Measurements from ENCODE around the gene QTRT2. TPM values are rescaled to one million over a fixed set of nuclear protein-coding genes. Genes with fewer than 3 reads are reported as not detected.

Gene QTRT2
- total RNA-seq, 2 donors from 2014 or later, result 20.3 to 25.6 TPM

DNA sequence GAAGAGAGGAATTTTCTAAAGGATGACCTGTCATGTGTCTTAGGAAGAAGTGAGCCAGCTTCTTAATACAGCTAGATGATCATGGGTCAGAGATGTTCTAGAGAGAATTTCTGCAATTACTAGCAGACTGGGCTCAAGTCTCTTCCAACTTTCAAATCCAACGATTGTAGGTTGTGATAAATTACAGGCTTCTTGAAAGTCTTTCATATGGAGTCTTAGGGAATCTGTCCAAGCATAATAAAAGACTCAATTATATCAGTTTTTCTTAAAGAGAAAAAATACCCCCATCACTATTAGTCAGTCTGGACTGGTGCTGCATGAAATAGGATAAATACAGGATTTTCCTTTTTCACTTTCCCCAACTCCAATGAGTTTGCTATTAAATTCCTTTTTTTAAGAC lies 63.2 kb downstream of the QTRT2 start:
- intact Hi-C loops (cut with DNase I), result no loop called here
- Histone ChIP-seq H3K4me1 (no peaks in the 10 kb centered on the region), H3K9me3 (no peaks in the 10 kb centered on the region), H3K27me3 (no peaks in the 10 kb centered on the region), H3K27ac (no peak overlapping the region), H3K4me3 (no peak overlapping the region), H3K36me3 (no peaks in the 10 kb centered on the region), H3K9ac (ENCODE audit: low read depth in 2 of 2, low read length in 2 of 2) (no peak overlapping the region)
- no peak for DNase-seq
- no peak for TF ChIP-seq CTCF (IDR thresholded peaks at IDR 0.05)

- no peak for TF ChIP-seq CTCF (IDR thresholded peaks at IDR 0.05)
- no peak overlapping the region for H3K4me3 ChIP-seq
- intact Hi-C loops (cut with DNase I), result no loop called here
- H3K27ac ChIP-seq, result no peak overlapping the region
- H3K4me1 ChIP-seq, result no peaks in the 10 kb centered on the region
- H3K27me3 ChIP-seq, result no peaks in the 10 kb centered on the region
- no peak for DNase-seq
- no peaks in the 10 kb centered on the region for H3K9me3 ChIP-seq
- no peak overlapping the region for H3K9ac ChIP-seq (ENCODE audit: low read depth in 2 of 2, low read length in 2 of 2)
- no peaks in the 10 kb centered on the region for H3K36me3 ChIP-seq
These were observed 63.7 kb downstream of the QTRT2 start for GRCh38 chr3:114120211-114120610.

GRCh38 chr3:114122027-114122709 lies 65.6 kb downstream of the QTRT2 start:
- intact Hi-C loops (cut with DNase I), result no loop called here
- no peak overlapping the region for H3K9ac ChIP-seq (ENCODE audit: low read depth in 2 of 2, low read length in 2 of 2)
- H3K4me1 ChIP-seq, result no peaks in the 10 kb centered on the region
- no peak overlapping the region for H3K4me3 ChIP-seq
- no peaks in the 10 kb centered on the region for H3K36me3 ChIP-seq
- no peaks in the 10 kb centered on the region for H3K27me3 ChIP-seq
- DNase-seq, result no peak
- no peaks in the 10 kb centered on the region for H3K9me3 ChIP-seq
- H3K27ac ChIP-seq, result no peak overlapping the region
- TF ChIP-seq CTCF (IDR thresholded peaks at IDR 0.05), result no peak

DNA sequence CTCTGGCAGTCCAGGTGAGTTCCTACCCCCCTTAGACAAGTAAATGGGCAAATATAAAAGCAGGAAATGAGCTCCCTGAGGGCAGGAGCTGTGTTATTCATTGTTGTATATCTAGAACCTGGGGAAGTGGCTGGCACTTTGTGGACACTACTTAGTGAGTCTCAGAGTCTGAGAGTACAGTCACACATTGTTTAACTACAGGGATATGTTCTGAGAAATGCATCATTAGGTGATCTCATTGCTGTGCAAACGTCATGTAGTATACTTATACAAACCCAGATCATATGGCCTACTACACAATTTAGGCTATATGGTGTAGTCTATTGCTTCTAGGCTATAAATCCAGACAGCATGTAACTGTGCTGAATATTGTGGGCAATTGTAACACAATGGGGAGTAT lies 69.9 kb downstream of the QTRT2 start:
- intact Hi-C loops (cut with DNase I), result no loop called here
- no peak overlapping the region for H3K27ac ChIP-seq
- H3K9ac ChIP-seq (ENCODE audit: low read depth in 2 of 2, low read length in 2 of 2), result no peak overlapping the region
- H3K4me3 ChIP-seq, result no peak overlapping the region
- no peak for DNase-seq
- TF ChIP-seq CTCF (IDR thresholded peaks at IDR 0.05), result no peak
- no peaks in the 10 kb centered on the region for H3K27me3 ChIP-seq
- H3K36me3 ChIP-seq, result no peaks in the 10 kb centered on the region
- H3K9me3 ChIP-seq, result no peaks in the 10 kb centered on the region
- no peaks in the 10 kb centered on the region for H3K4me1 ChIP-seq

DNA sequence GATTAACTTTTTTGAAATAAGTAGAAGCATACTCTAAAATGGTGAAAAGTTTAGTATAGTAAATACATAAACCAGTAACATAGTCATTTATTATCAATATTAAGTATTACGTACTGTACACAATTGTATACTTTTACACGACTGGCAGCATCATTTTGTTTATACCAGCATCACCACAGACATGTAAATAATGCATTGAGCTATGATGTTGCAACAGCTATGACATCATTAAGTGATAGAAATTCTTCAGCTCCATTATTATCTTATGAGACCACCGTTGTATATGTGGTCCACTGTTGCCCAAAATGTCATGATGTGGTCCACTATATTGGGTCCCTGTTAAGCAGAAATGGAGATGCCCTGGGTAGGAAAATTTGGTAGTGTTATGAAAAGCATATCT lies 71.0 kb downstream of the QTRT2 start:
- no peak overlapping the region for H3K4me3 ChIP-seq
- H3K9me3 ChIP-seq, result no peaks in the 10 kb centered on the region
- no peaks in the 10 kb centered on the region for H3K36me3 ChIP-seq
- no peak overlapping the region for H3K9ac ChIP-seq (ENCODE audit: low read depth in 2 of 2, low read length in 2 of 2)
- intact Hi-C loops (cut with DNase I), result no loop called here
- no peaks in the 10 kb centered on the region for H3K27me3 ChIP-seq
- DNase-seq, result no peak
- H3K4me1 ChIP-seq, result no peaks in the 10 kb centered on the region
- TF ChIP-seq CTCF (IDR thresholded peaks at IDR 0.05), result no peak
- no peak overlapping the region for H3K27ac ChIP-seq

Data from colonic mucosa (tissue), 4 donors.